Measurements from ENCODE around the gene KRT1.

- no peak for TF ChIP-seq CTCF (IDR thresholded peaks at IDR 0.05)
- no peak for TF ChIP-seq POLR2AphosphoS5 (IDR thresholded peaks at IDR 0.05)
Observed at GRCh38 chr12:52641468-52641867, 38.7 kb downstream of the KRT1 start.

Data from suprapubic skin (tissue), 3 donors.